Aorta (tissue), 5 donors: ENCODE results near the gene ASCL2. TPM values are rescaled to one million over a fixed set of nuclear protein-coding genes. Genes with fewer than 3 reads are reported as not detected.

Experiments
- ATAC-seq: fragments of 200-7000 bp; cut with Tn5 transposase; one replicate; pipeline ENCODE4 v1.9.1; 2022; ENCODE audit warnings: moderate library complexity; ENCODE audit not compliant: low FRiP score
- DNase-seq, 2 donors: peaks; one replicate each; pipeline ENCODE4 v3.0.0-alpha.2; 2020
- H3K27ac ChIP-seq, 2 donors: one replicate each; pipeline ENCODE4 v1.5.1; 2013; ENCODE audit warnings: low read length in 2 of 2, mild to moderate bottlenecking in 2 of 2, moderate library complexity in 2 of 2, control low read depth in 1 of 2, inconsistent platforms in 1 of 2, low read depth in 1 of 2
- H3K27me3 ChIP-seq, 2 donors: one replicate each; pipeline ENCODE4 v1.6.1; 2013; ENCODE audit warnings: control low read depth in 1 of 2, low read length in 1 of 2, mild to moderate bottlenecking in 1 of 2, moderate library complexity in 1 of 2; ENCODE audit not compliant: insufficient read depth in 2 of 2, control insufficient read depth in 1 of 2
- H3K36me3 ChIP-seq, 2 donors: one replicate each; pipeline ENCODE4 v1.6.1; 2013; ENCODE audit warnings: control low read depth in 1 of 2, low read length in 1 of 2, mild to moderate bottlenecking in 1 of 2; ENCODE audit not compliant: insufficient read depth in 2 of 2, control insufficient read depth in 1 of 2
- H3K4me1 ChIP-seq, 2 donors: one replicate each; pipeline ENCODE4 v1.6.1; 2013; ENCODE audit warnings: low read length in 2 of 2, control low read depth in 1 of 2, mild to moderate bottlenecking in 1 of 2, moderate library complexity in 1 of 2; ENCODE audit not compliant: insufficient read depth in 2 of 2, control insufficient read depth in 1 of 2
- H3K4me3 ChIP-seq, 2 donors: one replicate each; pipeline ENCODE4 v1.5.1; 2013; ENCODE audit warnings: low read length in 2 of 2, control low read depth in 1 of 2, mild to moderate bottlenecking in 1 of 2
- H3K9me3 ChIP-seq: one replicate; pipeline ENCODE4 v1.6.1; 2013; ENCODE audit warnings: mild to moderate bottlenecking, low read length; ENCODE audit not compliant: control insufficient read depth
- WGBS, 2 donors: extraction: QIAGEN DNeasy Blood & Tissue Kit; methylation state at CpG; one replicate each; pipeline ENCODE4 v1.1.7; 2013; 5-methylcytosine and 5-hydroxymethylcytosine counted together
- intact Hi-C, 2 donors: fragments of 100-400 bp; cut with DNase I; formaldehyde crosslinking; loops; one replicate each; pipeline versions ENCODE4 v1.14.2 to v1.15.0; 2022
- polyA plus RNA-seq, 2 donors: library from polyadenylated mRNA; stranded (reverse); fragments of 200-250 nt; gene quantifications; one replicate each; pipeline ENCODE4 v1.2.3, GENCODE V29; 2013
- total RNA-seq, 2 donors: library from RNA; stranded (reverse); fragmentation: NEBNext Ultra II Directional; extraction: Animal tissue kit (Norgen Biotek cat#: 25700); gene quantifications; one replicate each; pipeline ENCODE4 v1.2.1, GENCODE V29; 2021
- donor health status: healthy with polysubstance abuse.
- donor health status: Bipolar disorder and iron deficiency.
- donor health status: DM: no; HTN: no; CAD: no.
- donor health status: DM: no; HTN: no; CAD: no.
- donor health status: DM: yes; HTN: yes; CAD: no.

ASCL2 gene
- total and polyA plus RNA-seq, 4 donors = 0.62 to 1.4 TPM; not detected in 2

- WGBS, 2 donors = 83 to 86% methylated on average over 16 of the region's 16 CpGs
- peak in 1 of 2 donors; percentile 75 for DNase-seq
- ATAC-seq = no peak
- no peaks in the 10 kb centered on the region for H3K9me3 ChIP-seq
- no peak overlapping the region for H3K4me3 ChIP-seq
- intact Hi-C loops = no loop called here
- no peaks in the 10 kb centered on the region for H3K4me1 ChIP-seq
- no peaks in the 10 kb centered on the region for H3K27me3 ChIP-seq
- no peaks in the 10 kb centered on the region for H3K36me3 ChIP-seq
- no peak overlapping the region for H3K27ac ChIP-seq
These were observed 39.8 kb upstream of the ASCL2 start for GRCh38 chr11:2310073-2310785.

GRCh38 chr11:2309251-2310072, 39.1 kb upstream of the ASCL2 start:
- Histone ChIP-seq H3K27ac (no peak overlapping the region), H3K9me3 (no peaks in the 10 kb centered on the region), H3K4me1 (no peaks in the 10 kb centered on the region), H3K27me3 (no peaks in the 10 kb centered on the region), H3K36me3 (no peaks in the 10 kb centered on the region), H3K4me3 (no peak overlapping the region)
- 77 to 81% methylated on average over 18 to 19 of the region's 19 CpGs for WGBS, 2 donors
- peak in 1 of 2 donors; percentile 67 for DNase-seq
- ATAC-seq = no peak
- intact Hi-C loops = loop anchor here (5.0 to 10.0 kb wide), 2 partner anchors 105 to 578 kb away; partner anchors contain the start of gene CDKN1C (in 1 of the 2)

- Histone ChIP-seq H3K27me3 (no peaks in the 10 kb centered on the region), H3K27ac (no peak overlapping the region), H3K9me3 (no peaks in the 10 kb centered on the region), H3K4me1 (no peaks in the 10 kb centered on the region), H3K4me3 (no peak overlapping the region), H3K36me3 (no peaks in the 10 kb centered on the region)
- ATAC-seq (no peak), DNase-seq (peak in 1 of 2 donors; percentile 43)
- 79 to 90% methylated on average over 7 of the region's 7 CpGs for WGBS, 2 donors
- intact Hi-C loops = loop anchor here (5.0 to 10.0 kb wide), 2 partner anchors 104 to 579 kb away; partner anchors contain the start of gene CDKN1C (in 1 of the 2)
These were observed 38.3 kb upstream of the ASCL2 start for GRCh38 chr11:2308713-2309112.

GRCh38 chr11:2307501-2308331, 37.3 kb upstream of the ASCL2 start:
- DNase-seq (peak in 1 of 2 donors; percentile 59), ATAC-seq (no peak)
- Histone ChIP-seq H3K4me1 (no peaks in the 10 kb centered on the region), H3K4me3 (no peak overlapping the region), H3K27ac (no peak overlapping the region), H3K9me3 (no peaks in the 10 kb centered on the region), H3K27me3 (no peaks in the 10 kb centered on the region), H3K36me3 (no peaks in the 10 kb centered on the region)
- intact Hi-C loops = loop anchor here (5.0 to 10.0 kb wide), 2 partner anchors 103 to 580 kb away; partner anchors contain the start of gene CDKN1C (in 1 of the 2)
- 86 to 91% methylated on average over 23 of the region's 23 CpGs for WGBS, 2 donors

- ATAC-seq = peak; percentile 49
- H3K4me1 ChIP-seq = no peaks in the 10 kb centered on the region
- 41 to 45% methylated on average over 11 to 14 of the region's 14 CpGs for WGBS, 2 donors
These were observed 36.6 kb upstream of the ASCL2 start for GRCh38 chr11:2306877-2307500.

GRCh38 chr11:2306452-2306823, 36.0 kb upstream of the ASCL2 start:
- H3K4me1 ChIP-seq = no peaks in the 10 kb centered on the region
- no peaks in the 10 kb centered on the region for H3K36me3 ChIP-seq
- H3K27ac ChIP-seq = peak overlapping the region; percentile 14 to 45
- H3K4me3 ChIP-seq = no peak overlapping the region
- DNase-seq = peak; percentile 80 to 85
- intact Hi-C loops = loop anchor here (5.0 to 10.0 kb wide), 2 partner anchors 102 to 581 kb away; partner anchors contain the start of gene CDKN1C (in 1 of the 2)
- peak; percentile 15 for ATAC-seq
- no peaks in the 10 kb centered on the region for H3K27me3 ChIP-seq
- 3 to 12% methylated on average over 4 of the region's 4 CpGs for WGBS, 2 donors
- no peaks in the 10 kb centered on the region for H3K9me3 ChIP-seq

More at GRCh38 chr11:2306877-2307500, 36.6 kb upstream of the ASCL2 start:
- H3K27me3 ChIP-seq = no peaks in the 10 kb centered on the region
- no peak overlapping the region for H3K27ac ChIP-seq
- H3K36me3 ChIP-seq = no peaks in the 10 kb centered on the region
- DNase-seq = peak in 1 of 2 donors; percentile 70
- intact Hi-C loops = loop anchor here (5.0 to 10.0 kb wide), 2 partner anchors 102 to 580 kb away; partner anchors contain the start of gene CDKN1C (in 1 of the 2)
- H3K4me3 ChIP-seq = no peak overlapping the region
- no peaks in the 10 kb centered on the region for H3K9me3 ChIP-seq

- peak in 1 of 2 donors; percentile 66 for DNase-seq
- Histone ChIP-seq H3K4me1 (no peaks in the 10 kb centered on the region), H3K9me3 (no peaks in the 10 kb centered on the region), H3K36me3 (no peaks in the 10 kb centered on the region), H3K27ac (peak overlapping the region; percentile 14 to 45), H3K27me3 (no peaks in the 10 kb centered on the region), H3K4me3 (no peak overlapping the region)
- no peak for ATAC-seq
- intact Hi-C loops = loop anchor here (1.0 to 10.0 kb wide), 4 partner anchors 101 to 581 kb away; partner anchors contain the start of gene CDKN1C (in 1 of the 2)
- WGBS, 2 donors = 40 to 44% methylated on average over 12 of the region's 12 CpGs
These were observed 35.5 kb upstream of the ASCL2 start for GRCh38 chr11:2305788-2306451.
